Measurements from ENCODE around the gene LARGE1. TPM values are rescaled to one million over a fixed set of nuclear protein-coding genes. Genes with fewer than 3 reads are reported as not detected.

Gene LARGE1
- total RNA-seq, 1 donor = 13.4 TPM

DNA sequence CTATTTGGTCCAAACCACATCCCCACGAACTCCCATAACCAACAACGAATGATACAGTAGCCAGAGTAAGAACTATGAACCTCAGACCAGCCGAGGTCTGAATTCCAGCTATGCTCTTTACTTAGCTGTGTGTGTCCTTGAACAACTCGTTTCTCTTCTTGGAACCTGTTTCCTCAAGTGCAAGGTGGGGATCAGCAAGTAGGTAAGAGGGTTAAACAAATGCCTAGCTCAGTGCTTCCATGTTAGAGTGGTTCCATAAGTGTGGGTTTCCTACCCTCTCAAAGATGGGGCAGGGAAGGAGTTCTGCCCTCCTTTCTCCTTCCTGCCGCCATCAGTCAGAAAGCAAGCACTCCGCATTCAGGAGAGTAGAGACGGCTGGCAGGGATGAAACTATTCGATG lies 578.7 kb downstream of the LARGE1 start:
- TF ChIP-seq, protein P1, sequence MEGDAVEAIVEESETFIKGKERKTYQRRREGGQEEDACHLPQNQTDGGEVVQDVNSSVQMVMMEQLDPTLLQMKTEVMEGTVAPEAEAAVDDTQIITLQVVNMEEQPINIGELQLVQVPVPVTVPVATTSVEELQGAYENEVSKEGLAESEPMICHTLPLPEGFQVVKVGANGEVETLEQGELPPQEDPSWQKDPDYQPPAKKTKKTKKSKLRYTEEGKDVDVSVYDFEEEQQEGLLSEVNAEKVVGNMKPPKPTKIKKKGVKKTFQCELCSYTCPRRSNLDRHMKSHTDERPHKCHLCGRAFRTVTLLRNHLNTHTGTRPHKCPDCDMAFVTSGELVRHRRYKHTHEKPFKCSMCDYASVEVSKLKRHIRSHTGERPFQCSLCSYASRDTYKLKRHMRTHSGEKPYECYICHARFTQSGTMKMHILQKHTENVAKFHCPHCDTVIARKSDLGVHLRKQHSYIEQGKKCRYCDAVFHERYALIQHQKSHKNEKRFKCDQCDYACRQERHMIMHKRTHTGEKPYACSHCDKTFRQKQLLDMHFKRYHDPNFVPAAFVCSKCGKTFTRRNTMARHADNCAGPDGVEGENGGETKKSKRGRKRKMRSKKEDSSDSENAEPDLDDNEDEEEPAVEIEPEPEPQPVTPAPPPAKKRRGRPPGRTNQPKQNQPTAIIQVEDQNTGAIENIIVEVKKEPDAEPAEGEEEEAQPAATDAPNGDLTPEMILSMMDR (IDR thresholded peaks at IDR 0.05; ENCODE audit: insufficient read depth, low read depth, low read length) = no peak
- DNase-seq (ENCODE audit: low read depth) = no peak

DNA sequence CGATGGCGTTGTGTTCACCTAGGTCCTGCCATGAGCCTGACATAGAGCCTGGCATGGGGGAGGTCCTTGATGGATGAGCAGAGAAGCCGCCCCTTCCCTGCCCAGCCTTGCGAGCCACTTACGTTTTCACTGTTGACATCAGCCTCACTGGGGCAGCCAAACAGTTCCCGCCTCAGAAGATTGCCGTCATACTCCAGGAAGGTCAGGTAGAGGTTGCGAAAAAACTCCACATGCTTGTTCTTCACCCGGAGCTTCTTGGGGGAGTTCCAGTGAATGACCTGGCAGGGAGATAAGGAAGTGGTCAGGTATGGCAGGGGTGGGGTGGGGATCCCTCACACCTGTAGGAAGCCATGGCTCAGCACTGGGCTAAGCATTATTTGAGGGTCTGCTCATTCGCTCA lies 582.8 kb downstream of the LARGE1 start:
- H3K4me3 ChIP-seq (ENCODE audit: low read depth, low read length) = no peak overlapping the region
- TF ChIP-seq, protein P1 (IDR thresholded peaks at IDR 0.05; ENCODE audit: insufficient read depth, low read depth, low read length) = no peak
- no peak for DNase-seq (ENCODE audit: low read depth)

More for the DNA sequence above, 578.7 kb downstream of the LARGE1 start:
- no peak overlapping the region for H3K4me3 ChIP-seq (ENCODE audit: low read depth, low read length)

DNA sequence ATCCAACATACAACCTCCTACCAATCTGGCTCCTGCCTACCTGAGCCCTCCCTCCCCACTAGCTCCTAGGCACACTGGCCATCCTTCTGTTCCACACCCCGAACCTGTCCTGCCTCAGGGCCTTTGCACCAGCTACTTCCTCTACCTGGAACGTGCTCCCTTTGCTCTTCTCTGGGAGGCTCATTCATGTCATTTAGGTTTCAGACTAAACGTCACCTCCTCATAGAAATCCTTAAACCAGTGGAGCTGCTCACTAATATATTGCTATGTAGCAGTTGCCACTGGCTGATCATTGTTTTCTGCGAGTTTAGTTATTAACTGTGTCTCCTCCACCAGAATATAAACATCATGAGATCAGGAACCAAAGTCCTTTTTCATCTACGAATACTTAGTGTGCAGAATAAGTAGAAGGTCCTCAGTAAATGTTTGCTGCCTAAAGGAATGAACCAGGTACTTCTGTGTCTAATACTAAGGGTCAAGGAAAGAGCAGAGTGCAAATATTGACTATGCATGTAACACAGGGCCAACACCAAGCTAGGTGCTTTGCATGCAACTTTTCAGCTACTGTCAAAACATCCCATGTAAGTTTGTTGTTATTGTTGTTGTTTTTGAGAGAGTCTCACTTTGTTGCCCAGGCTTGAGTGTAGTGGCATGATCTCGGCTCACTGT lies 584.5 kb downstream of the LARGE1 start:
- TF ChIP-seq, protein P1 (IDR thresholded peaks at IDR 0.05; ENCODE audit: insufficient read depth, low read depth, low read length) = no peak
- H3K4me3 ChIP-seq (ENCODE audit: low read depth, low read length) = no peak overlapping the region
- no peak for DNase-seq (ENCODE audit: low read depth)

DNA sequence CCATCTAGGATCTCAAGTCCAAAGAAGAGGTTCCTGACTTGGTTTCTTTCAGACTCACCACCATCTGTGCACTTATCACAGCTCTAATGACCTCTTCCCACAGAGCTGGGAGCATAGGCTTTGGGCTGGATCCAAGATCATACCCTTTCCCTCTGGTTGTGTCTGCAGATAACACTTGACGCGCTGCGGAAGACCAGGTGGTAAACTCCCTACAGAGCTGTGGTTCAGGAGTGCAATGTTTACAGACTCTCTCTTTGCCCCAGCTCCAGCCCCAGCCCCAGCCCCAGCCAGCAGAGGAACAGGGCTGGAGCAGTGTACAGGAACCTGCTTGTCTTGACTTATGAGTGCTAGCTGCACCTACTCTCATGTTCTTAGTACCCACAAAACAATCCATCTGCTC lies 587.7 kb downstream of the LARGE1 start:
- H3K4me3 ChIP-seq (ENCODE audit: low read depth, low read length) = no peak overlapping the region
- TF ChIP-seq, protein P1 (IDR thresholded peaks at IDR 0.05; ENCODE audit: insufficient read depth, low read depth, low read length) = no peak
- no peak for DNase-seq (ENCODE audit: low read depth)

DNA sequence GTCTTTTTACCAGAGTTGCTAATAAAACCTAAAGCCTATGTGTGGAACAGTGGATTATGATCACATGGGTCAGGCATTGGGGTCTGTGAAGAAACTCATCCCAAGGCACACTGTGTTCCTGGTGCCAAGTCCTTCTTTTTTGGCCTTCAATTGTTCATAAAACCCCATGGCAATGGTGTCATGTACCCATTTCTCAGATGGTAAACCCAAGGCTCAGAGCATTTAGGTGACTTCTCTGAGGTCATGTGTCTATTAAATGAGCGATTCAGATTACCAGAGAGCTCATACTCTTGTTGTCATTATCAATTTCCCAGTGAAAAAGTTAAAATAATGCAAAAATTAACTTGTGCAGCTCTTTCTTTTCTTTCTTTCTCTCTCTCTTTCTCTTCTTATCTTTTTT lies 589.3 kb downstream of the LARGE1 start:
- no peak for DNase-seq (ENCODE audit: low read depth)
- TF ChIP-seq, protein P1 (IDR thresholded peaks at IDR 0.05; ENCODE audit: insufficient read depth, low read depth, low read length) = no peak

DNA sequence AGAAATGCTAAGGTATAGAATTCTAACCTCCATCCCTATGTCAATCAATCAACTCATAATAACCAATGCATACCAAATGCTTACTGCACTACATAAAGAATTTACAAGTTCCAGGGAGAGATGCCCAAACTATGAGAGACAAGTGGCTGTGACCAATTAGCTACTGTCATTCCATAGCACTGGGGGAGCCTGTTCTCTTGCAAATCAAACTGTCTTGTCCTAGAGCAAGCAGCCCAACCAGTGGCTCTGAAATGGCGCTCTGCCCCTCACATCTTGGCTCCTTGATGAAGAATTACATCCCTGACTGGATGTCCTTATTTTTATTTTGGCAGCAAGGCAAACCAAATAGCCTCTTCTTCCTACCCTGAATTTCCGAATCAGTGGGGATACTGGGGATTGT lies 589.7 kb downstream of the LARGE1 start:
- TF ChIP-seq, protein P1 (IDR thresholded peaks at IDR 0.05; ENCODE audit: insufficient read depth, low read depth, low read length) = no peak
- no peak for DNase-seq (ENCODE audit: low read depth)
- H3K4me3 ChIP-seq (ENCODE audit: low read depth, low read length) = no peak overlapping the region

More for the DNA sequence above, 589.3 kb downstream of the LARGE1 start:
- H3K4me3 ChIP-seq (ENCODE audit: low read depth, low read length) = no peak overlapping the region

DNA sequence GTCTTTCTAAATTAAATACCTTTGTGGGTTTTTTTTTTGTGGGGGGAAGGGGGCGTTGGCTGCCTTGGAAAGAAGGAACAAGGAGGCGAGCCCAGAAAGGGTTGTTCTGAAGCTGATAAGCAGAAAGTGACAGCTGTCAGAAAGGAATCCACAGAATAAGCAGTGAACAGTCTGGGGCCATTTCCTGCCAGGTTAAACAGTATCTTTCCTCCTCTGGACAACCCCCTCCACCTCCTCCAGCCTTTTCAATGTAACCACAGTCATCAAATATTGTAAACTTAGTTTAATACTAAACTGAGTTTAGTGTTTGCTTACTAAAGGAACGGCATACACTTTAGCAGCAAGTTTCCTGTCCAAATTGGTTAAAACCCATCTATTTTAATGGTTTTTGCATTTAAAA lies 590.9 kb downstream of the LARGE1 start:
- no peak for DNase-seq (ENCODE audit: low read depth)
- H3K4me3 ChIP-seq (ENCODE audit: low read depth, low read length) = no peak overlapping the region
- TF ChIP-seq, protein P1 (IDR thresholded peaks at IDR 0.05; ENCODE audit: insufficient read depth, low read depth, low read length) = no peak
